GM12878 (cell line): ENCODE measurements around the gene RARA. TPM values are rescaled to one million over a fixed set of nuclear protein-coding genes. Genes with fewer than 3 reads are reported as not detected.

Experiments used
- ATAC-seq: fragments of 200-7000 bp; cut with Tn5 transposase; 3 replicates; pipeline ENCODE4 v1.9.1; 2020; ENCODE audit warnings: mild to moderate bottlenecking, moderate library complexity
- BruUV-seq: library from RNA; stranded (reverse); fragments of 400-500 nt; replicated peaks from 2 replicates; lab custom pipeline; 2021; lab: Mats Ljungman, UMichigan
- CTCF ChIA-PET: fragments of 300-600 bp; sonication (Branson Sonifier 250); formaldehyde crosslinking; extraction: SDS; loops from one replicate; lab custom pipeline; 2021; ENCODE audit warnings: inconsistent platforms; lab: Yijun Ruan, JAX
- POLR2A ChIA-PET: fragments of 350-600 bp; formaldehyde crosslinking; extraction: SDS; loops from one replicate; lab custom pipeline; 2021; ENCODE audit warnings: inconsistent platforms; lab: Charles Lee
- RAD21 ChIA-PET: fragments of 300-600 bp; sonication (Branson Sonifier 250); formaldehyde crosslinking; loops from one replicate; lab custom pipeline; 2023; ENCODE audit warnings: antibody characterized with exemption; ENCODE audit not compliant: unreplicated experiment; lab: Charles Lee
- SMC1A ChIA-PET: fragments of 300-600 bp; sonication (Branson Sonifier 250); formaldehyde crosslinking; loops from one replicate; lab custom pipeline; 2023; ENCODE audit not compliant: unreplicated experiment, uncharacterized antibody; lab: Charles Lee
- DNase-seq: peaks from one replicate; pipeline ENCODE4 v3.0.0-alpha.2; 2011; ENCODE audit warnings: low read depth, low spot score
- FAIRE-seq: peaks from 3 replicates; lab custom pipeline; 2011; peaks lifted over from hg19 to GRCh38; lab: Jason Lieb, UNC
- H2AFZ ChIP-seq: 2 replicates; pipeline ENCODE4 v1.6.0; 2011; ENCODE audit warnings: low read depth, low read length, control low read depth; ENCODE audit not compliant: control insufficient read depth
- H3K27ac ChIP-seq: 2 replicates; pipeline ENCODE4 v1.5.1; 2011; ENCODE audit warnings: control low read depth; ENCODE audit not compliant: control insufficient read depth, insufficient read depth
- H3K27me3 ChIP-seq, 2 experiments: replicated peaks in 1 of 2; 2 replicates each; pipeline versions ENCODE4 v1.6.0 to v1.6.1; 2011; ENCODE audit warnings: low read length in 1 of 2; ENCODE audit not compliant: control insufficient read depth in 2 of 2, insufficient read depth in 2 of 2
- H3K36me3 ChIP-seq, 2 experiments: 2 replicates each; pipeline ENCODE4 v1.5.1; 2011; ENCODE audit warnings: low read length in 1 of 2; ENCODE audit not compliant: control insufficient read depth in 2 of 2, insufficient read depth in 2 of 2
- H3K4me1 ChIP-seq: 2 replicates; pipeline ENCODE4 v1.6.1; 2011; ENCODE audit warnings: mild to moderate bottlenecking, low read length, moderate library complexity, mixed read lengths; ENCODE audit not compliant: control insufficient read depth, insufficient read depth
- H3K4me2 ChIP-seq: 2 replicates; pipeline ENCODE4 v1.6.0; 2011; ENCODE audit warnings: control low read depth; ENCODE audit not compliant: control insufficient read depth, insufficient read depth
- H3K4me3 ChIP-seq: fragments of 200-600 bp; sonication (generic); 2 replicates; pipeline ENCODE4 v1.5.1; 2016
- H3K79me2 ChIP-seq: 2 replicates; pipeline ENCODE4 v1.6.0; 2011; ENCODE audit warnings: low read length; ENCODE audit not compliant: control insufficient read depth, insufficient read depth
- H3K9ac ChIP-seq: 2 replicates; pipeline ENCODE4 v1.8.0; 2011; ENCODE audit warnings: low read length, control low read depth, mixed read lengths; ENCODE audit not compliant: control insufficient read depth, insufficient read depth
- H3K9me3 ChIP-seq: replicated peaks from 3 replicates; pipeline ENCODE4 v1.5.1; 2011; ENCODE audit warnings: mild to moderate bottlenecking, low read length; ENCODE audit not compliant: control insufficient read depth, insufficient read depth
- H4K20me1 ChIP-seq: 2 replicates; pipeline ENCODE4 v1.6.0; 2011; ENCODE audit not compliant: control insufficient read depth, insufficient read depth
- BACH1 ChIP-seq: fragments of 450-650 bp; IDR thresholded peaks from 2 replicates; pipeline ENCODE4 v1.6.1; 2017; ENCODE audit warnings: mild to moderate bottlenecking, borderline replicate concordance
- CHD1 ChIP-seq: IDR thresholded peaks from 2 replicates; pipeline ENCODE4 v1.6.1; 2012; ENCODE audit warnings: low read depth, low read length, improper control_type of control experiment
- CHD2 ChIP-seq: IDR thresholded peaks from 2 replicates; pipeline ENCODE4 v1.6.1; 2011; ENCODE audit warnings: low read depth, low read length, improper control_type of control experiment, borderline replicate concordance
- ESRRA ChIP-seq: IDR thresholded peaks from 2 replicates; pipeline ENCODE4 v1.6.1; 2012; ENCODE audit warnings: mild to moderate bottlenecking, low read length, improper control_type of control experiment
- EZH2 ChIP-seq: IDR thresholded peaks from 2 replicates; pipeline ENCODE4 v1.6.1; 2012; ENCODE audit warnings: low read depth, mild to moderate bottlenecking, control low read depth, inconsistent platforms, low read length, borderline replicate concordance; ENCODE audit not compliant: control insufficient read depth
- GATAD2B ChIP-seq: fragments of 450-650 bp; conservative IDR thresholded peaks from 2 replicates; pipeline ENCODE4 v1.6.1; 2017; ENCODE audit warnings: low read depth, mild to moderate bottlenecking, moderate library complexity
- JUNB ChIP-seq: IDR thresholded peaks from 2 replicates; pipeline ENCODE4 v1.6.1; 2016; ENCODE audit warnings: antibody characterized with exemption, mild to moderate bottlenecking
- PAX8 ChIP-seq: fragments of 450-650 bp; IDR thresholded peaks from 2 replicates; pipeline ENCODE4 v1.6.1; 2017; ENCODE audit warnings: mild to moderate bottlenecking, moderate library complexity
- RUNX3 ChIP-seq: IDR thresholded peaks from 2 replicates; pipeline ENCODE4 v1.6.1; 2012; ENCODE audit warnings: low read length, inconsistent platforms
- SP1 ChIP-seq: IDR thresholded peaks from one replicate; pipeline ENCODE4 v1.6.1; 2011; ENCODE audit warnings: low read depth, low read length
- SPI1 ChIP-seq: IDR thresholded peaks from 2 replicates; pipeline ENCODE4 v1.6.1; 2011; ENCODE audit warnings: low read depth, mild to moderate bottlenecking, low read length, moderate library complexity, borderline replicate concordance; ENCODE audit not compliant: insufficient read depth
- SRF ChIP-seq, 2 experiments: IDR thresholded peaks; 2 replicates each; pipeline ENCODE4 v1.6.1; 2011; ENCODE audit warnings: low read depth in 2 of 2, low read length in 2 of 2, mild to moderate bottlenecking in 1 of 2, moderate library complexity in 1 of 2
- STAT3 ChIP-seq: IDR thresholded peaks from 2 replicates; pipeline ENCODE4 v1.6.1; 2011; ENCODE audit warnings: low read depth, low read length, improper control_type of control experiment
- TCF12 ChIP-seq: IDR thresholded peaks from 2 replicates; pipeline ENCODE4 v1.6.1; 2011; ENCODE audit warnings: low read depth, mild to moderate bottlenecking, low read length
- YY1 ChIP-seq: IDR thresholded peaks from 2 replicates; pipeline ENCODE4 v1.6.1; 2011; ENCODE audit warnings: low read depth, mild to moderate bottlenecking, low read length
- ZNF207 ChIP-seq: fragments of 450-650 bp; IDR thresholded peaks from 2 replicates; pipeline ENCODE4 v1.6.1; 2014; ENCODE audit warnings: antibody characterized with exemption, mild to moderate bottlenecking, borderline replicate concordance
- ZNF24 ChIP-seq: fragments of 450-650 bp; IDR thresholded peaks from 2 replicates; pipeline ENCODE4 v1.6.1; 2017; ENCODE audit warnings: antibody characterized with exemption, mild to moderate bottlenecking
- ZNF274 ChIP-seq: IDR thresholded peaks from one replicate; pipeline ENCODE4 v1.8.0; 2011; ENCODE audit not compliant: insufficient read length, insufficient read depth
- ZZZ3 ChIP-seq: IDR thresholded peaks from 2 replicates; pipeline ENCODE4 v1.6.1; 2011; ENCODE audit warnings: low read depth; ENCODE audit not compliant: control insufficient read depth, insufficient read length
- WGBS: methylation state at CpG from one replicate; pipeline ENCODE4 v1.1.6; 2016; ENCODE audit warnings: low lambda C conversion rate; ENCODE audit not compliant: insufficient replicate concordance, insufficient coverage; ENCODE audit errors: missing lambda C conversion rate; 5-methylcytosine and 5-hydroxymethylcytosine counted together
- in situ Hi-C: fragments of 300-500 bp; cut with MboI; formaldehyde crosslinking; loops from 9 replicates; pipeline ENCODE4 v1.14.3; 2018; ENCODE audit warnings: mixed read lengths
- intact Hi-C: fragments of 100-400 bp; cut with micrococcal nuclease; formaldehyde crosslinking; loops from one replicate; pipeline ENCODE4 v1.14.2; 2022; ENCODE audit not compliant: unreplicated experiment
- polyA plus RNA-seq, 11 experiments: library from polyadenylated mRNA; depleted of rRNA in 4 of 11; unstranded in 6 of 11; stranded (reverse) in 5 of 11; fragments of >200 nt; fragmentation: Nextera tagmentation in 4 of 11; fragmentation: Illumina TruSeq in 1 of 11; extraction: Ambion mirVana in 4 of 11; extraction: Trizol in 1 of 11; gene quantifications; 1 replicate in 1 of 11; 2 replicates in 10 of 11; pipeline versions ENCODE4 v1.2.1 to v1.2.3, GENCODE V29; 2011 to 2016; ENCODE audit warnings: inconsistent platforms in 2 of 11, missing spikeins in 2 of 11, low read depth in 1 of 11
- total RNA-seq, 4 experiments: library from RNA; depleted of rRNA in 3 of 4; stranded (reverse); fragments of >200 nt in 3 of 4; fragmentation: Illumina TruSeq in 1 of 4; extraction: Trizol in 1 of 4; gene quantifications; 2 replicates each; pipeline versions ENCODE4 v1.2.1 to v1.2.3, GENCODE V29; 2013 to 2021
- TF ChIP-seq, protein P1 (sequence below): IDR thresholded peaks from 2 replicates; pipeline ENCODE4 v1.6.1; 2011; ENCODE audit warnings: borderline replicate concordance, low read depth, mild to moderate bottlenecking, moderate library complexity, mixed read lengths, low read length; ENCODE audit not compliant: insufficient read depth; ENCODE audit errors: extremely low read length
- TF ChIP-seq, protein P2 (sequence below): fragments of 450-650 bp; IDR thresholded peaks from 2 replicates; pipeline ENCODE4 v1.6.1; 2016; ENCODE audit warnings: mild to moderate bottlenecking

Gene RARA
- total and polyA plus RNA-seq, 10 of the 15 experiments (the other 5 are each of a cell fraction or from before 2014, with no cell fraction given) = 0.13 to 33.6 (median 13.6) TPM

DNA sequence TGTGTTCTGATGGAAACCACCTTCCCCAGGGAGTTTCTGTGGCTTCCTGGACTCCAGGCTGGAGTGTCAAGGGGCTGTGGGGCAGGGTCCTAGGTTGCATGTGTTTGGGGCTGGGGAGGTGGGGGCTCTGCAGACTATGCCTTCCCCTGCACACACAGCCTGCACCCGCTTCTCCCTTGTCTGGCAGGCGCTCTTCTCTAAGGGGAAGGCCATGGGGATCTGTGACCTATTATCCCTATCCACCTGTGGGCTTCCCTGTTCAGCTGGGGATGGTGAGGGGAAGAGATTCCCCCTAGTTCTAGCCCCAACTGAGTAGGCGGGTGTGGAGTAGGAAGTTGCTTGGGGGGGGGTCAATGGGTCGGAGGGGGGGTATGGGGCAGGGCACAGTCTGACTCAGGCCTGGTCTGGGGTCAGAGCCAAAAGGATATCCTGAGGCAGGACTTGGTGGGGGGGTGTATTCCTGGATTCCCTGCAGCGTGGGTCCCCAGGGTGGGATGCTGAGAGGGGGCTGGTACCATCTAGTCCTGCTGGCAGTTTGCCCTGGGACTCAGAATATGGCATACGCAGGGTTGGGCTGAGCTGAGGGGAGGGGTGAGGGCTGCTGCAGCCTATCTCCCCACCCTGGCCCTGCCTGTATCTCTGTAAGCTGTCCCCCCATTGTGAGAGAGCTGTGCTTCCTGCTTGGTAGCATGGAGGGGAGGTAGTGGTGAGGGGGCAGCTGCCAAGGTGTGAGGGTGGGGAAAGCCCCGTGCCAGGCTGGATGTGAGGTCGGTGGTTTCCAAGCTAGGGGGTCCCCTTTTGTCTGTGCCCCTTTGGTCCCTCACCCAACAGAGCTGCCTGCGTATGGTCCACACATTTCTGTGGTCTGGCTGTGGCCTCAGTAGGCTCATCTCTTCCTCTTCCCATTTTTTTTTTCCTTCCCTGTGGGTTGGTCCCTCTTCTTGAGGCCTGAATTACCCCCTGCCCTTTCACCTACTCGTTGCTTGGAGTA, 14.7 kb downstream of the RARA start:
- H3K4me1 ChIP-seq = peaks cover 68% of the 10 kb centered on the region
- H2AFZ ChIP-seq = no peak overlapping the region
- intact Hi-C loops = loop anchor here (5.0 kb wide), 2 partner anchors 34 to 1349 kb away; no protein-coding TSS in a partner anchor
- CTCF ChIA-PET = interaction anchor here (0.6 to 8.4 kb wide), 11 partner anchors 13 to 1340 kb away, joined by 3 to 90 read pairs (median 5); partner anchors contain the start of genes CDC6 and RARA
- DNase-seq = no peak
- H3K4me2 ChIP-seq = peak overlapping the region; percentile 100
- ATAC-seq = peak; percentile 43
- BruUV-seq = no TSS peak
- H3K9me3 ChIP-seq = no peaks in the 10 kb centered on the region
- H3K4me3 ChIP-seq = peak overlapping the region; percentile 91
- H3K27ac ChIP-seq = peak overlapping the region; percentile 96
- H3K79me2 ChIP-seq = peaks cover 98% of the 10 kb centered on the region
- SMC1A ChIA-PET = interaction anchor here (1.0 to 11.2 kb wide), 4 partner anchors 16 to 29 kb away, joined by 3 to 172 read pairs (median 4); partner anchors contain the start of gene RARA
- RAD21 ChIA-PET = interaction anchor here (0.6 to 12.6 kb wide), 12 partner anchors 8 to 219 kb away, joined by 3 to 156 read pairs (median 4); partner anchors contain the start of genes RARA and WIPF2
- FAIRE-seq = no peak
- POLR2A ChIA-PET = interaction anchor here (0.6 to 7.0 kb wide), 9 partner anchors 13 to 702 kb away, joined by 3 to 123 read pairs (median 3); partner anchors contain the start of gene RARA
- in situ Hi-C loops = loop anchor here (10.0 kb wide), 1 partner anchor 1351 kb away; no protein-coding TSS in a partner anchor
- H3K9ac ChIP-seq = peak overlapping the region; percentile 91
- H4K20me1 ChIP-seq = no peaks in the 10 kb centered on the region
- 3% methylated on average over 10 of the region's 10 CpGs for WGBS
- H3K36me3 ChIP-seq = peaks cover 2% of the 10 kb centered on the region in 2 experiments; a peak in 1 of 4 replicates
- H3K27me3 ChIP-seq = no peaks in the 10 kb centered on the region
- TF ChIP-seq, protein P1, sequence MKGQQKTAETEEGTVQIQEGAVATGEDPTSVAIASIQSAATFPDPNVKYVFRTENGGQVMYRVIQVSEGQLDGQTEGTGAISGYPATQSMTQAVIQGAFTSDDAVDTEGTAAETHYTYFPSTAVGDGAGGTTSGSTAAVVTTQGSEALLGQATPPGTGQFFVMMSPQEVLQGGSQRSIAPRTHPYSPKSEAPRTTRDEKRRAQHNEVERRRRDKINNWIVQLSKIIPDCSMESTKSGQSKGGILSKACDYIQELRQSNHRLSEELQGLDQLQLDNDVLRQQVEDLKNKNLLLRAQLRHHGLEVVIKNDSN = no peak
- TF ChIP-seq ZNF207 = no peak
- no peak for TF ChIP-seq RUNX3
- TF ChIP-seq BACH1 = 0 out of 2 replicates have a peak, but pooled peaks have one; percentile 13
- TF ChIP-seq JUNB = no peak
- peak; percentile 30 for TF ChIP-seq SP1
- TF ChIP-seq ZZZ3 = no peak
- peak; percentile 31; the same call in 1 of the 2 replicates for TF ChIP-seq SPI1
- TF ChIP-seq SRF (IDR thresholded peaks at IDR 0.05; ENCODE audit: low read depth in 2 of 2, low read length in 2 of 2) = no peak
- TF ChIP-seq CHD2 = no peak
- TF ChIP-seq, protein P2, sequence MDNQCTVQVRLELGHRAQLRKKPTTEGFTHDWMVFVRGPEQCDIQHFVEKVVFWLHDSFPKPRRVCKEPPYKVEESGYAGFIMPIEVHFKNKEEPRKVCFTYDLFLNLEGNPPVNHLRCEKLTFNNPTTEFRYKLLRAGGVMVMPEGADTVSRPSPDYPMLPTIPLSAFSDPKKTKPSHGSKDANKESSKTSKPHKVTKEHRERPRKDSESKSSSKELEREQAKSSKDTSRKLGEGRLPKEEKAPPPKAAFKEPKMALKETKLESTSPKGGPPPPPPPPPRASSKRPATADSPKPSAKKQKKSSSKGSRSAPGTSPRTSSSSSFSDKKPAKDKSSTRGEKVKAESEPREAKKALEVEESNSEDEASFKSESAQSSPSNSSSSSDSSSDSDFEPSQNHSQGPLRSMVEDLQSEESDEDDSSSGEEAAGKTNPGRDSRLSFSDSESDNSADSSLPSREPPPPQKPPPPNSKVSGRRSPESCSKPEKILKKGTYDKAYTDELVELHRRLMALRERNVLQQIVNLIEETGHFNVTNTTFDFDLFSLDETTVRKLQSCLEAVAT = no peak; the same call in 1 of the 2 replicates
- TF ChIP-seq STAT3 = no peak
- peak; percentile 69 for TF ChIP-seq TCF12
- TF ChIP-seq GATAD2B = peak; percentile 55; the same call in 1 of the 2 replicates
- TF ChIP-seq ZNF274 = no peak
- no peak for TF ChIP-seq ESRRA
- TF ChIP-seq PAX8 = no peak
- TF ChIP-seq EZH2 = no peak
- 0 out of 2 replicates have a peak, but pooled peaks have one; percentile 26 for TF ChIP-seq YY1
- TF ChIP-seq ZNF24 = no peak
- TF ChIP-seq CHD1 = 0 out of 2 replicates have a peak, but pooled peaks have one; percentile 19
